SU-DHL-6 (cell line): ENCODE measurements around the gene OR52E4.

Experiments used
- CTCF ChIP-seq: fragments of 200-600 bp; sonication (generic); IDR thresholded peaks from one replicate; pipeline ENCODE4 v1.5.1; 2017; ENCODE audit warnings: antibody characterized with exemption, mild to moderate bottlenecking, low read length, moderate library complexity; ENCODE audit not compliant: insufficient read depth, poor library complexity, severe bottlenecking
- EZH2phosphoT487 ChIP-seq: fragments of 200-600 bp; sonication (generic), shearing (Covaris generic); conservative IDR thresholded peaks from 2 replicates; pipeline ENCODE4 v1.6.1; 2018; ENCODE audit warnings: mild to moderate bottlenecking, antibody characterized with exemption, low read length, moderate library complexity, mixed read lengths

GRCh38 chr11:5878564-5878963, 1.9 kb upstream of the OR52E4 start:
- TF ChIP-seq EZH2phosphoT487, result no peak
- TF ChIP-seq CTCF, result no peak
